Measurements from ENCODE around the gene HMGCLL1.

HMGCLL1 gene

GRCh38 chr6:55524441-55524840 lies 54.6 kb downstream of the HMGCLL1 start:
- Histone ChIP-seq H3K4me1 (ENCODE audit: control insufficient read depth, insufficient read depth, low read length) (no peaks in the 10 kb centered on the region), H3K27ac (ENCODE audit: low read depth, low read length) (no peak overlapping the region), H3K9ac (ENCODE audit: low read length) (no peak overlapping the region), H3K36me3 (ENCODE audit: control insufficient read depth, insufficient read depth, low read length) (no peaks in the 10 kb centered on the region), H3K27me3 (ENCODE audit: control insufficient read depth, insufficient read depth, low read length) (no peaks in the 10 kb centered on the region), H3K4me3 (ENCODE audit: low read length) (no peak overlapping the region)

DNA sequence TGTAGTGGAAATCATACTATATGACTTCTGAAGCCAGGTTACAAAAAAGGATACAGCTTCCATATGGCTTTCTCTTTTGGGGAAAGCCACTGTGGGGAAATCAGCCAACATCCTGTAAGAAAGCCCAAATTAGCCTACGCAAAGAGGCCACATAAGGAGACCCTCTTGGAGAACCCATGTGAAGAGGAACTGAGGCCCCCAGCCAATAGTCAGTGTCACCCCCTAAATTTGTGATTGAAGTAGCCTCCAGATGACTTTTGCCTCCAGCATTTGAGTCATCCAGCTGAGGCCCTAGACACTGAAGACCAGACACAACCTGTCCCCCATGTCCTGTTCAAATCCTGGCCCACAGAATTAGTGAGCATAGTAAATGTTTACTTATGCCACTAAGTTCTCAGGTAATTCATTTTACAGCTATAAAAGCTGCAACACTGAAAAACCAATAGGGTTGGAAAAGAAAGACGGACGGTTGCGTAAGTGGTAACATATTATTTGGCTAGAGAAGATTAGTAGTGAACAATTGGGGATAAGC lies 60.4 kb downstream of the HMGCLL1 start:
- Histone ChIP-seq H3K4me1 (ENCODE audit: control insufficient read depth, insufficient read depth, low read length) (no peaks in the 10 kb centered on the region), H3K36me3 (ENCODE audit: control insufficient read depth, insufficient read depth, low read length) (no peaks in the 10 kb centered on the region), H3K27me3 (ENCODE audit: control insufficient read depth, insufficient read depth, low read length) (no peaks in the 10 kb centered on the region), H3K4me3 (ENCODE audit: low read length) (no peak overlapping the region), H3K9ac (ENCODE audit: low read length) (no peak overlapping the region), H3K27ac (ENCODE audit: low read depth, low read length) (no peak overlapping the region)

DNA sequence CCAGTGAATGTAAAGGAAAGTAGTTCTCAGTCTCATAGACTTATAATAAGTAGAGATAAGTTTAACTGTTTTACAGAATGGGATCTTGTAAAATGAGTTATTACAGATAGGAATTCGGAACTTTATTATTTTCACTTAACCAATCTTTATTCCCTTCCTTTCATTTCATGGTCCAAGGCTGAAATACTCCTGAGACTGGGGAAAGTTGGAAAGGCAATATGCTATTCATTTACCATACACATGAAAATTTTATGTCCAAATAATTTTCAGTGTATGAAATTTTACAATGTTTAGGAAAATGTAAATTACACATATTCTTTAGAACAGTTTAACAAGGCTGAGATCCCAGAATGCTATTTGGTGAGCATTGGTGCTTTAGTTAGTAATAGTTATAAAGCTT lies 62.3 kb downstream of the HMGCLL1 start:
- Histone ChIP-seq H3K27ac (ENCODE audit: low read depth, low read length) (no peak overlapping the region), H3K4me1 (ENCODE audit: control insufficient read depth, insufficient read depth, low read length) (no peaks in the 10 kb centered on the region), H3K9ac (ENCODE audit: low read length) (no peak overlapping the region), H3K27me3 (ENCODE audit: control insufficient read depth, insufficient read depth, low read length) (no peaks in the 10 kb centered on the region), H3K4me3 (ENCODE audit: low read length) (no peak overlapping the region), H3K36me3 (ENCODE audit: control insufficient read depth, insufficient read depth, low read length) (no peaks in the 10 kb centered on the region)

DNA sequence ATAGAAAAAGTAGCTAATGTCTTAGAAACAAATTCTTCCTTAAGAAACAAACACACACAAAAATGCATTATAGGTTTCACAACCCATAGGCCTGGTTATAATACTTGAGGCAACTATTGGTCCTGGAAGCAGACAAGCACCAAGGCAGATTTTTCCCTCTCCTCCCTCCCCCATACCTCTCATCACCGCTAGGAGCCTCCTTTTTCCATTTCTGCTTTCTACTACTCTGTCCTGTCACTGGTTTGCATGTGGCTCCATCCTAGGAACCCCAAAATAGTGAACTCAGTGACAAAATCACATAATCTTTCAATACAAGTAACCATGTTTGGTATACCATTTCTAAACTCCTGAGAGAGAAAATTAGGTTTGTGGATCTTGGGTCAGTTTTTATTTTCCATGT lies 66.1 kb downstream of the HMGCLL1 start:
- H3K4me3 ChIP-seq (ENCODE audit: low read length), result no peak overlapping the region
- no peak overlapping the region for H3K9ac ChIP-seq (ENCODE audit: low read length)
- H3K27me3 ChIP-seq (ENCODE audit: control insufficient read depth, insufficient read depth, low read length), result no peaks in the 10 kb centered on the region
- no peaks in the 10 kb centered on the region for H3K4me1 ChIP-seq (ENCODE audit: control insufficient read depth, insufficient read depth, low read length)
- H3K36me3 ChIP-seq (ENCODE audit: control insufficient read depth, insufficient read depth, low read length), result no peaks in the 10 kb centered on the region
- no peak overlapping the region for H3K27ac ChIP-seq (ENCODE audit: low read depth, low read length)

DNA sequence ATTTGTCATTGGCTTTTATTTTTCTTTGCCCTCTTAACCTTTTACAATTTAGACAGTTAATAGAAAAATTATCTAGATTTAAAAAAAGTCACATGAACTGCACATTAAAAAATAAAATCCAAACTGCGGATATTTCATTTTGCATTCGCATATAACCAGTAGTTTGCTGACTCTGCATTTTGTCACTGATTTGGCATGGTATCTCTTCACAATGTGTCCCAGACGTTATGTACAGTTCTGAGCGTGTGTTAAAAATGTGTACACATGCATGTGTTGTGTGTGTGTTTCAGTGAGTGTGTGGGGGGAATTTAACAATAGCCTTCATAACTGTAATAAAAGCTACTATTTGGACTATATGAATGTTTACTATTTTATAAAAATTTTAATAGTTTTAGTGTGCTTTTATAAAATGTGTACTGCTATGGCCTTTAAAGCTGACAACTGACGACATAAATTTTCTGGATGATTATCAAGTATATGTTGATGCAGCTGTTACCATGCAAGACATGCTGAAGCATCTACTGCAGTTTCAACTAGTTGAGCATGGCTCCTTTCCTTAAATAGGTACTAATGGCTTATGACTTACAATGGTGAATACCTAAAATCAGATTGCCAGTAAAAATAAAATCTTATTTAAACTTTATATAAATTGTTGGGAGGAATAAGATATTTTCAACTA lies 67.7 kb downstream of the HMGCLL1 start:
- H3K9ac ChIP-seq (ENCODE audit: low read length), result no peak overlapping the region
- no peaks in the 10 kb centered on the region for H3K36me3 ChIP-seq (ENCODE audit: control insufficient read depth, insufficient read depth, low read length)
- no peak overlapping the region for H3K27ac ChIP-seq (ENCODE audit: low read depth, low read length)
- H3K27me3 ChIP-seq (ENCODE audit: control insufficient read depth, insufficient read depth, low read length), result no peaks in the 10 kb centered on the region
- H3K4me1 ChIP-seq (ENCODE audit: control insufficient read depth, insufficient read depth, low read length), result no peaks in the 10 kb centered on the region
- H3K4me3 ChIP-seq (ENCODE audit: low read length), result no peak overlapping the region

DNA sequence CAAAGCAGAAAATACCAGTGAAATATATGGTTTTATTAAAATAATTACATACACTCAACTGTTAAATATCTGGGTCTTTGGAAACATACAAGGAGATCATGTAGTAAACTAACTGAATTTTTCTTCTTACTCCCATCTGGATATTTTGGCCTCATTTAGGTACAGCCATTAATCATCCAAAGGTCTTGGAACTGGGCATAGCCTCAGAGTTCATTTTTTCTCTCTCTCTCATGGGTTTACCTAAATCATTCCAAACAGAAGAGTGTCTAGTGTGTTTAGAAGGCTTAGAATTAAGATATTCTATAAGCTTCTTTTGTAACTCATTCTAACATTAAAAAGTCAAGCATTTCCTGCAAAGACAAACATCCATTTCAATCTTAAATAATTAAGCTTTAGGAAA lies 79.4 kb downstream of the HMGCLL1 start:
- Histone ChIP-seq H3K27me3 (ENCODE audit: control insufficient read depth, insufficient read depth, low read length) (no peaks in the 10 kb centered on the region), H3K9ac (ENCODE audit: low read length) (no peak overlapping the region), H3K4me1 (ENCODE audit: control insufficient read depth, insufficient read depth, low read length) (no peaks in the 10 kb centered on the region), H3K27ac (ENCODE audit: low read depth, low read length) (no peak overlapping the region), H3K4me3 (ENCODE audit: low read length) (no peak overlapping the region), H3K36me3 (ENCODE audit: control insufficient read depth, insufficient read depth, low read length) (no peaks in the 10 kb centered on the region)

GRCh38 chr6:55497694-55498093 lies 81.3 kb downstream of the HMGCLL1 start:
- Histone ChIP-seq H3K4me3 (ENCODE audit: low read length) (no peak overlapping the region), H3K4me1 (ENCODE audit: control insufficient read depth, insufficient read depth, low read length) (no peaks in the 10 kb centered on the region), H3K27ac (ENCODE audit: low read depth, low read length) (no peak overlapping the region), H3K27me3 (ENCODE audit: control insufficient read depth, insufficient read depth, low read length) (no peaks in the 10 kb centered on the region), H3K36me3 (ENCODE audit: control insufficient read depth, insufficient read depth, low read length) (no peaks in the 10 kb centered on the region), H3K9ac (ENCODE audit: low read length) (no peak overlapping the region)

DNA sequence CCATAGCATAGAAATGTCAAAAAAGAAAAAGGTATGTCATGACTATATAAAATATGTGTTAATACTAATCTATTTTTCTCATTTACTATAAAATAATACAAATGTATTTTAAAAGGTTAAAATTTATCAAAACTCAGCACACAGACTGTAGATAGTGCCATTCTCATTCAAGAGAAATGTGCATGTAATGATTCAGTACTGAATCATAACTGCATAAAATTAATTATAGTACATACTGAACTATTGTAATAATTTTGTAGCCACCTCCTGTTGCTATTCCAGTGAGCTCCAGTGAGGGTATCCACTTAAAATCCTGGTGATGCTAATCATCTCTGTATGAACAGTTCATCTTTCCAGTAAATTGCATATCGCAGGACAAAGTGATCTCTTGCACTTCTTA lies 82.8 kb downstream of the HMGCLL1 start:
- Histone ChIP-seq H3K4me3 (ENCODE audit: low read length) (no peak overlapping the region), H3K36me3 (ENCODE audit: control insufficient read depth, insufficient read depth, low read length) (no peaks in the 10 kb centered on the region), H3K27me3 (ENCODE audit: control insufficient read depth, insufficient read depth, low read length) (no peaks in the 10 kb centered on the region), H3K4me1 (ENCODE audit: control insufficient read depth, insufficient read depth, low read length) (no peaks in the 10 kb centered on the region), H3K27ac (ENCODE audit: low read depth, low read length) (no peak overlapping the region), H3K9ac (ENCODE audit: low read length) (no peak overlapping the region)

- Histone ChIP-seq H3K27ac (ENCODE audit: low read depth, low read length) (no peak overlapping the region), H3K36me3 (ENCODE audit: control insufficient read depth, insufficient read depth, low read length) (no peaks in the 10 kb centered on the region)
These were observed 83.7 kb downstream of the HMGCLL1 start for GRCh38 chr6:55495277-55495676.

DNA sequence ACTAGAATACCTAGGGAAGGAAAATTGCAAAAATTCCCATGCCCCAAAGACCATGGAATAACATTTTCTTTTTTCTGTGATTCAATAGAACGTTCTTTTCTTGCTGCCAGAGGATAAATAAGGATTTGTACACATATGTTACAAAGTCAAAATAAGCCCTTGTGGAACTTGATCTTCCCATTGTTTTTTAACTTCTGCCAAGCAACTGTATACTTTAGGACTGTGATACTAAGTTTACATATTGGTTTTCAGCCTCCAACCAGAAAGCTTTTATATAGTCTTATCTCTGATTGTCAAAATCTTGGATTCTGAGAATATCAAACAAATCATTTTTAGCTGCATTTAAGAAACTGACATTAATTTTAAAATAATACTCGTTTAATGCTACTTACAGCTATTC lies 84.6 kb downstream of the HMGCLL1 start:
- Histone ChIP-seq H3K4me3 (ENCODE audit: low read length) (no peak overlapping the region), H3K4me1 (ENCODE audit: control insufficient read depth, insufficient read depth, low read length) (no peaks in the 10 kb centered on the region), H3K36me3 (ENCODE audit: control insufficient read depth, insufficient read depth, low read length) (no peaks in the 10 kb centered on the region), H3K27me3 (ENCODE audit: control insufficient read depth, insufficient read depth, low read length) (no peaks in the 10 kb centered on the region), H3K9ac (ENCODE audit: low read length) (no peak overlapping the region), H3K27ac (ENCODE audit: low read depth, low read length) (no peak overlapping the region)

More at GRCh38 chr6:55495277-55495676, 83.7 kb downstream of the HMGCLL1 start:
- no peak overlapping the region for H3K9ac ChIP-seq (ENCODE audit: low read length)
- no peak overlapping the region for H3K4me3 ChIP-seq (ENCODE audit: low read length)
- H3K27me3 ChIP-seq (ENCODE audit: control insufficient read depth, insufficient read depth, low read length), result no peaks in the 10 kb centered on the region
- H3K4me1 ChIP-seq (ENCODE audit: control insufficient read depth, insufficient read depth, low read length), result no peaks in the 10 kb centered on the region

DNA sequence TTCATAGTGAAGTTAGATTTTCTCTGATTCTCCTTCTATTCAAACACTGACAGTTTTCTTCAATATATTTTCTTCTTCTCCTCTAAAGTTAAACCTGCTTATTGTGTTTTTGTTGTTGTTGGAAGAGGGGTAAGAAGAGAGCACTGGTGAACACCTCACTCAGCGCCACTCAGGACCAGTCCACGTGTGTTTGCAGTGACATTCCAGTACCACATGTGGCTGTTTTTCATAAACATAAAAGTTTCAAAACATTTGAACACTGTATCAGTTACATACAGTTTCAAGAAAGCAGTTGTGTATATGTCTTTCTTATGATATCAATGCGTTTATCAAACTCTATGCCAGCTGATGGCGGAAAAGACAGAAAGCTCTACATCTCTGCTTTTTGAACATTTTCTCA lies 86.7 kb downstream of the HMGCLL1 start:
- Histone ChIP-seq H3K4me3 (ENCODE audit: low read length) (no peak overlapping the region), H3K36me3 (ENCODE audit: control insufficient read depth, insufficient read depth, low read length) (no peaks in the 10 kb centered on the region), H3K27ac (ENCODE audit: low read depth, low read length) (no peak overlapping the region), H3K27me3 (ENCODE audit: control insufficient read depth, insufficient read depth, low read length) (no peaks in the 10 kb centered on the region), H3K4me1 (ENCODE audit: control insufficient read depth, insufficient read depth, low read length) (no peaks in the 10 kb centered on the region), H3K9ac (ENCODE audit: low read length) (no peak overlapping the region)

GRCh38 chr6:55490871-55491270 lies 88.1 kb downstream of the HMGCLL1 start:
- H3K27ac ChIP-seq (ENCODE audit: low read depth, low read length), result no peak overlapping the region
- H3K4me3 ChIP-seq (ENCODE audit: low read length), result no peak overlapping the region
- no peaks in the 10 kb centered on the region for H3K27me3 ChIP-seq (ENCODE audit: control insufficient read depth, insufficient read depth, low read length)
- H3K36me3 ChIP-seq (ENCODE audit: control insufficient read depth, insufficient read depth, low read length), result no peaks in the 10 kb centered on the region
- H3K9ac ChIP-seq (ENCODE audit: low read length), result no peak overlapping the region
- H3K4me1 ChIP-seq (ENCODE audit: control insufficient read depth, insufficient read depth, low read length), result no peaks in the 10 kb centered on the region

DNA sequence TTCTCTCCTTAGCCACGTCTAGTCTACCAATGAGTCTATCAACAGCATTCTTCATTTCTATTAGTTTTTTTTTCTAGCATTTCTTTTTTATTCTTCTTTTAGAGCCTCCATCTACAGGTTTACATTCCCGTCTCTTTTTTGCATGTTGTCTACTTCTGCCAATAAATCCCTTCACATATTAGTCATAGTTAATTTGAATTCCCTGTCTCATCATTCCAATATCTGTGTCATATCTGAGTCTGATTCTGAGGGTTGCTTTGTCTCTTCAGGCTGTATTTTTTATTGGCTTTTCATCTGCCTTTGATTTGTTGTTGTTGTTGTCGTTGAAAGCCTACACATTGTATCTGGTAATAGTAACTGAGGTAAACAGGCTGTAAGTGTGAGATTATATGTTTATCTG lies 104.6 kb downstream of the HMGCLL1 start:
- Histone ChIP-seq H3K4me1 (ENCODE audit: control insufficient read depth, insufficient read depth, low read length) (no peaks in the 10 kb centered on the region), H3K27me3 (ENCODE audit: control insufficient read depth, insufficient read depth, low read length) (no peaks in the 10 kb centered on the region), H3K9ac (ENCODE audit: low read length) (no peak overlapping the region), H3K36me3 (ENCODE audit: control insufficient read depth, insufficient read depth, low read length) (no peaks in the 10 kb centered on the region), H3K4me3 (ENCODE audit: low read length) (no peak overlapping the region), H3K27ac (ENCODE audit: low read depth, low read length) (no peak overlapping the region)

Data from rectal smooth muscle tissue (tissue), 1 donor.